GM19468 (cell line): ENCODE measurements around the gene MCAT.

Experiments used
- ATAC-seq: cut with Tn5 transposase; IDR thresholded peaks from one replicate; pipeline ENCODE4 v1.9.1; 2021; ENCODE audit warnings: mild to moderate bottlenecking, moderate library complexity, moderate number of reproducible peaks; ENCODE audit not compliant: unreplicated experiment; ENCODE audit errors: extremely low read depth

The MCAT gene

GRCh38 chr22:43173566-43173965, 30.4 kb upstream of the MCAT start:
- ATAC-seq = no peak

GRCh38 chr22:43172191-43172590, 29.0 kb upstream of the MCAT start:
- no peak for ATAC-seq

- ATAC-seq = no peak
Observed at GRCh38 chr22:43171607-43172006, 28.4 kb upstream of the MCAT start.

GRCh38 chr22:43171019-43171491, 27.9 kb upstream of the MCAT start:
- ATAC-seq = no peak

GRCh38 chr22:43170131-43170480, 26.9 kb upstream of the MCAT start:
- ATAC-seq = no peak

GRCh38 chr22:43169310-43170130, 26.3 kb upstream of the MCAT start:
- no peak for ATAC-seq

GRCh38 chr22:43168471-43169309, 25.5 kb upstream of the MCAT start:
- ATAC-seq = no peak

- ATAC-seq = no peak
Observed at GRCh38 chr22:43167001-43167589, 23.9 kb upstream of the MCAT start.

GRCh38 chr22:43166132-43166930, 23.1 kb upstream of the MCAT start:
- ATAC-seq = no peak

GRCh38 chr22:43164636-43165035, 21.4 kb upstream of the MCAT start:
- no peak for ATAC-seq

GRCh38 chr22:43163241-43163795, 20.1 kb upstream of the MCAT start:
- ATAC-seq = no peak

GRCh38 chr22:43162412-43163150, 19.4 kb upstream of the MCAT start:
- no peak for ATAC-seq

GRCh38 chr22:43160497-43161126, 17.4 kb upstream of the MCAT start:
- ATAC-seq = no peak

GRCh38 chr22:43159484-43160178, 16.4 kb upstream of the MCAT start:
- ATAC-seq = no peak

GRCh38 chr22:43158778-43159483, 15.7 kb upstream of the MCAT start:
- no peak for ATAC-seq

- ATAC-seq = no peak
Observed at GRCh38 chr22:43157874-43158546, 14.8 kb upstream of the MCAT start.

- ATAC-seq = no peak
Observed at GRCh38 chr22:43156413-43156812, 13.2 kb upstream of the MCAT start.
